PC-3 (cell line): ENCODE results near the gene JDP2. TPM values are rescaled to one million over a fixed set of nuclear protein-coding genes. Genes with fewer than 3 reads are reported as not detected.

Source experiments
- ATAC-seq: fragments of 200-7000 bp; cut with Tn5 transposase; 2 replicates; pipeline ENCODE4 v1.9.1; 2020; ENCODE audit warnings: mild to moderate bottlenecking, moderate library complexity
- BruUV-seq: library from RNA; stranded (reverse); fragments of 400-500 nt; replicated peaks from 2 replicates; lab custom pipeline; 2021; lab: Mats Ljungman, UMichigan
- CTCF ChIA-PET: fragments of 300-600 bp; sonication (Branson Sonifier 250); formaldehyde crosslinking; loops from one replicate; lab custom pipeline; 2022; ENCODE audit warnings: antibody characterized with exemption; lab: Charles Lee
- POLR2A ChIA-PET: fragments of 300-600 bp; sonication (Branson Sonifier 250); formaldehyde crosslinking; loops from one replicate; lab custom pipeline; 2022; ENCODE audit warnings: antibody characterized with exemption; ENCODE audit not compliant: unreplicated experiment; lab: Charles Lee
- DNase-seq: peaks from one replicate; pipeline ENCODE4 v3.0.0-alpha.2; 2015
- H2AFZ ChIP-seq: fragments of 300-600 bp; sonication (generic); 2 replicates; pipeline ENCODE4 v1.6.0; 2016; ENCODE audit warnings: antibody characterized with exemption, low read length
- H3F3A ChIP-seq: fragments of 300-600 bp; sonication (generic); one replicate; pipeline ENCODE4 v1.6.0; 2017; ENCODE audit warnings: antibody characterized with exemption, low read length, control low read depth, mild to moderate bottlenecking; ENCODE audit not compliant: unreplicated experiment
- H3K27ac ChIP-seq: fragments of 300-600 bp; sonication (generic); 2 replicates; pipeline ENCODE4 v1.5.1; 2016; ENCODE audit warnings: mild to moderate bottlenecking, low read length
- H3K27me3 ChIP-seq: fragments of 300-600 bp; sonication (generic); 2 replicates; pipeline ENCODE4 v1.6.1; 2016; ENCODE audit warnings: low read length, mixed read lengths
- H3K36me3 ChIP-seq: fragments of 300-600 bp; sonication (generic); 2 replicates; pipeline ENCODE4 v1.6.1; 2016; ENCODE audit warnings: low read depth, mixed run types, low read length, mixed read lengths
- H3K4me1 ChIP-seq: fragments of 300-600 bp; sonication (generic); 2 replicates; pipeline ENCODE4 v1.5.1; 2016; ENCODE audit warnings: low read length; ENCODE audit not compliant: insufficient read depth
- H3K4me2 ChIP-seq: fragments of 300-600 bp; sonication (generic); 2 replicates; pipeline ENCODE4 v1.6.0; 2016; ENCODE audit warnings: low read length
- H3K4me3 ChIP-seq: fragments of 300-600 bp; sonication (generic); 2 replicates; pipeline ENCODE4 v1.5.1; 2016; ENCODE audit warnings: mild to moderate bottlenecking, low read length, mixed read lengths
- H3K79me2 ChIP-seq: fragments of 300-600 bp; sonication (generic); 2 replicates; pipeline ENCODE4 v1.6.1; 2017; ENCODE audit warnings: low read length, mixed read lengths
- H3K9ac ChIP-seq: fragments of 300-600 bp; sonication (generic); 2 replicates; pipeline ENCODE4 v1.6.0; 2016; ENCODE audit warnings: mild to moderate bottlenecking, low read length
- H3K9me2 ChIP-seq: fragments of 300-600 bp; sonication (generic); replicated peaks from 2 replicates; pipeline ENCODE4 v1.6.1; 2016; ENCODE audit warnings: mixed run types, low read length, mixed read lengths
- H3K9me3 ChIP-seq: fragments of 300-600 bp; sonication (generic); 2 replicates; pipeline ENCODE4 v1.6.1; 2016; ENCODE audit warnings: low read length, mixed read lengths
- H4K20me1 ChIP-seq: fragments of 300-600 bp; sonication (generic); 2 replicates; pipeline ENCODE4 v1.6.1; 2016; ENCODE audit warnings: low read length, mixed read lengths
- CTCF ChIP-seq: fragments of 300-600 bp; sonication (generic); conservative IDR thresholded peaks from 2 replicates; pipeline ENCODE4 v1.5.1; 2017; ENCODE audit warnings: antibody characterized with exemption, low read depth, mild to moderate bottlenecking, low read length
- EZH2 ChIP-seq: fragments of 300-600 bp; sonication (generic); IDR thresholded peaks from one replicate; pipeline ENCODE4 v1.6.1; 2017; ENCODE audit warnings: antibody characterized with exemption, mild to moderate bottlenecking, low read length; ENCODE audit not compliant: unreplicated experiment
- EZH2phosphoT487 ChIP-seq: fragments of 300-600 bp; sonication (generic); IDR thresholded peaks from 2 replicates; pipeline ENCODE4 v1.6.1; 2018; ENCODE audit warnings: mild to moderate bottlenecking, antibody characterized with exemption, low read length, borderline replicate concordance
- intact Hi-C: fragments of 100-400 bp; cut with micrococcal nuclease; formaldehyde crosslinking; loops from 2 replicates; pipeline ENCODE4 v1.9.0; 2023
- total RNA-seq: library from RNA; depleted of rRNA; stranded (reverse); fragments of >200 nt; gene quantifications from 2 replicates; pipeline ENCODE4 v1.2.3, GENCODE V29; 2014

The JDP2 gene
- total RNA-seq, 1 experiment from 2014 or later, result 5.8 TPM

GRCh38 chr14:75469164-75469563 is 41.3 kb downstream of the JDP2 start:
- DNase-seq, result no peak
- Histone ChIP-seq H2AFZ (no peak overlapping the region), H3K79me2 (no peaks in the 10 kb centered on the region), H3K9me3 (no peaks in the 10 kb centered on the region), H3K27me3 (no peaks in the 10 kb centered on the region), H3K36me3 (no peaks in the 10 kb centered on the region), H3K4me3 (no peak overlapping the region), H3K9me2 (no peaks in the 10 kb centered on the region), H3K9ac (no peak overlapping the region), H3K4me1 (peaks cover 3% of the 10 kb centered on the region; the same call in 1 of the 2 replicates), H3F3A (no peaks in the 10 kb centered on the region), H3K27ac (no peak overlapping the region), H3K4me2 (no peak overlapping the region), H4K20me1 (no peaks in the 10 kb centered on the region)
- ChIA-PET POLR2A (no interaction called here), CTCF (no interaction called here)
- intact Hi-C loops, result no loop called here
- no peak for ATAC-seq
- BruUV-seq, result no TSS peak
- no peak for TF ChIP-seq EZH2phosphoT487
- no peak for TF ChIP-seq EZH2
- TF ChIP-seq CTCF, result no peak

DNA sequence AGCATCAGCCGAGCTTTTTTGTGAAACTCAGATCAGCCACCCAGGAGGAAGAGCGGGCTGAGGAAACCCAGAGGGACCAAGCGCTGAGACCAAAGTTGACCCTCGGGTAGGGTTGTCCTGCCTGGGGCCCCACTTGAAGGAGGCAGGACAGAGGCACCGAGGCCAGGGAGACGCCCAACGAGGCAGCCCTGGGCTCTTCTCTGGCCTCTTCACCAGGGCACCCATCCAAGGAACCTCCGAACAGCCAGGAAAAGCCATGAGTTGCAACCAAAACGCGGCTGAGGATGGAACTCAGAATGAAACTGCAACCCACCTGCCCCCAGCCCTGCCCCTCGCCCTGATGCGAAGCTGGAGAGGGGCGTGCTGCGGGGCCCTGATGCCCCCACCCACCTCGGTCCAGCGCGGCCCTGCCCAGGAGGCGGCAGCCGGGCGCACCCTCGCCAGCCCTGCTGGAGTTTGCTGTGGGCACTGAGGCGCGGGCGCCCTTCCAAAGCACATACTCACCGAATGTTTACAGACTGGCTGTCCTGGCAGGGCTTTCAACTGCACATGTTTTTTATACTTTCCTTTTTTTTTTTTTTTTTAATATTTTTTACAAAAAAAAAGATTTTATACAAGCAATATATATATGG is 41.9 kb downstream of the JDP2 start:
- no peaks in the 10 kb centered on the region for H3K9me3 ChIP-seq
- H3K9ac ChIP-seq, result no peak overlapping the region
- no peaks in the 10 kb centered on the region for H3K36me3 ChIP-seq
- intact Hi-C loops, result no loop called here
- H3K27ac ChIP-seq, result no peak overlapping the region
- H3K4me1 ChIP-seq, result peaks cover 3% of the 10 kb centered on the region; the same call in 1 of the 2 replicates
- ChIA-PET CTCF (no interaction called here), POLR2A (no interaction called here)
- TF ChIP-seq EZH2phosphoT487 (no peak), EZH2 (no peak), CTCF (no peak)
- H2AFZ ChIP-seq, result no peak overlapping the region; the same call in 1 of the 2 replicates
- ATAC-seq (peak; percentile 87), DNase-seq (peak; percentile 32)
- H3K27me3 ChIP-seq, result no peaks in the 10 kb centered on the region
- H4K20me1 ChIP-seq, result no peaks in the 10 kb centered on the region
- H3K4me3 ChIP-seq, result peak overlapping the region; percentile 41; the same call in 1 of the 2 replicates
- H3K9me2 ChIP-seq, result no peaks in the 10 kb centered on the region
- H3F3A ChIP-seq, result no peaks in the 10 kb centered on the region
- peak overlapping the region; percentile 70 for H3K4me2 ChIP-seq
- H3K79me2 ChIP-seq, result no peaks in the 10 kb centered on the region
- BruUV-seq, result TSS peak; percentile 34

DNA sequence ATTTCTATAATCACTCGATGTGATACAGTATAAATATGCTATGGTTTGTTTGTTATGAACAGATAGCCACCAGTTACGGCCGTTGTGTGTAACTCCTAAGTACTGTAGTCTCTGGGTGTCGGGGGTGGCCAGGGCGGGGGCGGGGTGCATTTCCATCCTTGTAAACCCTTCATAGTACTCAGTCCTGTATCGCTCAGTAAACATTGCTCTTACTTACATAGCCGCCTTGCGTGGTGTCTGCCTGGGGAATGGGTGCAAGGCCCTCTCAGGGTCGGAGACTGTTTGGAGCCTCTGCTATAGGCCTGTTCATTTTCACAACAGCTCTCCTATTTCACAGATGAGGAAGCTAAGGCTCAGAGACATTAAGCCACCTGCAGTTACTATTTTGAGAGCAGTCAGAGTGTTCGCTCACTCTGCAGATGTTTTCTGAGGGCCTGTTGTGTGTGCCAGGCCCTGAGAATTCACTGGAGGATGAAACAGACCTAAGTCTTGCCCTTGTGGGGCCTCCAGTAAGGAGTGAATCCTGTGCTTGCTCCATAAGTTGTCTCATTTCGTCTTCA is 42.5 kb downstream of the JDP2 start:
- Histone ChIP-seq H3K4me1 (peaks cover 3% of the 10 kb centered on the region; the same call in 1 of the 2 replicates), H2AFZ (no peak overlapping the region), H3K4me2 (no peak overlapping the region), H3K9me2 (no peaks in the 10 kb centered on the region), H3K4me3 (no peak overlapping the region), H3K9ac (no peak overlapping the region), H3K9me3 (no peaks in the 10 kb centered on the region), H3F3A (no peaks in the 10 kb centered on the region), H3K79me2 (no peaks in the 10 kb centered on the region), H3K27me3 (no peaks in the 10 kb centered on the region), H4K20me1 (no peaks in the 10 kb centered on the region), H3K27ac (no peak overlapping the region), H3K36me3 (no peaks in the 10 kb centered on the region)
- DNase-seq (no peak), ATAC-seq (no peak)
- BruUV-seq, result no TSS peak
- intact Hi-C loops, result no loop called here
- POLR2A ChIA-PET, result no interaction called here
- CTCF ChIA-PET, result no interaction called here
- TF ChIP-seq CTCF (no peak), EZH2phosphoT487 (no peak), EZH2 (no peak)
